H54 (cell line): ENCODE results near the gene SLC38A3.

Experiments used
- DNase-seq: peaks from one replicate; pipeline ENCODE4 v3.0.0; 2011; ENCODE audit warnings: low spot score, mixed read lengths; ENCODE audit not compliant: insufficient read length
- FAIRE-seq: peaks from 3 replicates; lab custom pipeline; 2011; peaks lifted over from hg19 to GRCh38; lab: Jason Lieb, UNC
- POLR2A ChIP-seq: IDR thresholded peaks from 2 replicates; pipeline ENCODE4 v1.6.1; 2011; ENCODE audit warnings: low read depth, mild to moderate bottlenecking, low read length

Gene SLC38A3

DNA sequence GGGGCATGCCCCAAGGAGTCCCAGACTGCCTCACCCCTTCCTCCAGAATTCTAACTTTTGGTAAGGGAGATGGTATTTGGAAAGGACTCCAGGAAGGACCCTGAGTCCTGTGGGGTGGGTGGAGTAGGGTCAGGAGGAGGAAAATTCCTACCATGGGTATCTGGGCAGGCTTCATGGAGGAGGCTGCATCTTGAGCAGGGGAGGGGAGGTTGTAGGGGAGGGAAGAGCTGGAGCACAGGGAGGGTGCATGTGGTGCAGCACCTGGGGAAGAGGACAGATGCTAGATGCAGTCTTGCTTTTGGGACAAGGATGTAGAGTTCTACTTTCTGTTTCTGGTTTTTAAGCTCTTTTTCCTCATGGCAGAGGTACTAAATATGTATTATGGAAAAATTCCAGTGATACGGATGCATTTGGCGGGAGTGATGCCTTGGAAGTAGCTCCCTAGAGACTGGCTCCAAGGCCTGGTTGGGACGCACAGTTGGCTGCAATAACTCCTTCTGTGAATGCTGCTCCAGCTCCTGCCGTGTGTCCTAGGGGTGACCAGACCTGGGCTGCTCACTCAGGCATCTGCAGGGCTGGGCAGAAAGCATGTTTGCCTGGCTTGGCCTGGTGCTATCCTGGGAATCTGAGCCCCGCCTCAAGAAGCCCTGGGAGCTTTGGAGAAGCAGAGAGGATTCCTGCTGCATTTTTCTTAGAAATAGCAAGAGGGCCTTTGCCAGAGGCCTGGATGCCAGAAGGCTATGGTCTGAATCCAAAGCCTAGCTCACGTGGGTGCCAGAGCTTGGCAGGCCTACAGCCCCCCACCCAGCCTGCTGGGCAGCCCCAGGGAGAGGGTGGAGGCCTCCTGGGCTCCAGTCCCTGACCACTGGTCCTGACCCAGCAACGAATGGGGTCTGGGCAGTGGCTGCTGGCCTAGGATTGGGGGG is 39.8 kb upstream of the SLC38A3 start:
- FAIRE-seq (no peak), DNase-seq (no peak)
- no peak for TF ChIP-seq POLR2A

DNA sequence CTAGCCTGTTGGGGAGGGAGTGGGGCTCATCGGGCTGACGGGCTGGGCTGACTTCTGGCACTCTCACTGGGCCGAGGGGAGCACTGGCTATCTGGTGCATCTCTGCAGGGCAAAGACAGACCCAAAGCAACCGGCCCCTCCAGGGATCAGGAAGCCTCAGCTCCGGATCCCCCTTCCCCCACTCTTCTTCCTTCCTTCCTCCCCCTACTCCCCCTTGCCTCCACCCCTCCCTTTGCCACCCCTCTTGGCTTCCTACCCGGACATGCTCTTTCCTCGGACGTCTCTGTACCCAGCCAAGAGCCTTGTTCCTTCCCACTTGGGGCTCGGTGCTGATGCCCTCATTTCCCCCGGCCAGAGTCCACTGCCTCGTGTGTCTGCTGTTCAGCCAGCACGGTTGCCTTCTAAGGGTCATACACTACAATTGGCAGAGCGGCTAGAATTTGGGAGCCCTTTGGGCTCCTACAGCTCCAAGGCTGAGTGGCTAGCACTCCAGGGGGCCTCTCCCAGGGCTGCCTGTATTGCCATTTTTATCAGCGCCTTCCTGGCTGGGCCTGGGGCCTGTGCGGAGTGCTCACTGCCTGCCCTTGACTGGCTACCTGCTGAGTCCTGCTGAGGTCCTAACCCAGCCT is 39.0 kb upstream of the SLC38A3 start:
- FAIRE-seq, result no peak
- no peak for DNase-seq
- TF ChIP-seq POLR2A, result no peak

DNA sequence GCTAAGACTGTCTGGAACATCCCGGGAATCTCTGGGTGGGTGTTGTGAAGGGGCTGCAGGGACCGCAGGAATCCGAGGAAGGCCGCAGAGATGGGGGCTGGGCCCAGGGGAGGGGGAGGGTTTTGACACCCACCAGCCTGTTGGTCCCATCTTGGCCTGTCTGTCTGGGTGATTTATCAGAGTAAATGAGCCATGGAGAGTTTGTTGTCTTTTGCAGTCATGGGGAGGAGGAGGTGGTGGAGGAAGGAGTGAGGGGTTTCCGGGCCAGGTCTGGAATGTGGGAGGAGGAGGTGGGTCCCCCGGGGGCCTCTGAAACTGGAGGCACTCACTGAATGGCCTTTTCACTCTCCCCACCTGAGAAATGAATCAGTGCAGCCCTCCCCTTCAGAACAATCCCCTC is 38.5 kb upstream of the SLC38A3 start:
- FAIRE-seq (no peak), DNase-seq (no peak)
- no peak for TF ChIP-seq POLR2A

DNA sequence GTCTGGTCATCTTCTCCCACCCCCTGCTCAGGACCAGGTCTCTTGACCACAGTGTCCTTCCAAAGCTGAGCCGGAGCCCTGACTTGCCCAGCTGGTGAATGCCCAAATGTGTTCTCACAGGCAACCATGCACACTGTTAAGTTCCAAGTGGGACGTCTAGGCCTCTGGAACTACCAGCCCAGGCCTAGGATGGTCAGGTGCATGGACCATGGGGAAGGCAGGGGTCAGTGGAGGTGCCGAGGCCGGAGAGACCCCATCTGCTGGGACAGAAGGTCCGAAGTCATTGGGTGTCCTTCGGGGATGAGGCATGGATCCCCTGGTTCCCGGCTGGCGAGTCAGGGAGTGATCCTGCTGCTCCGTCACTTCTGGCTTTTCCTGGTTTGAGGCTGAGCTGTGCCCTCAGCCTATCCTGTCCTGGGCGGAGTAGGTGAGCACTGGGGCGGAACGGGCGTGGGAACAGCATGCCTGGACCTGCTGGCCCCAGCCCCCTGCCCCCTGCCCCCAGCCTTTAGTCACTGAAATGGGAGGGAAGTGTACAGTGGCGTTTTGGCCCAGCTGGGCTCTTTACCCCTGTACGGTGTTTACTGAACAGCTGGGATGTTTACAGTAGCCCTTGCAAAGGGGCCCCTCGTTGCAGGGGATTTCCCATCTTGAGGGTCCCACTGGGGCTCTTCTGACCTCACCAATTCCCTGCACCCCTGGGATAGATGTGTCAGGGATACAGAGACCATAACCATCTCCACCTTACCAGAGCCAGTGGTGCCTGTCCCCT is 37.8 kb upstream of the SLC38A3 start:
- no peak for TF ChIP-seq POLR2A
- no peak for DNase-seq
- FAIRE-seq, result no peak

DNA sequence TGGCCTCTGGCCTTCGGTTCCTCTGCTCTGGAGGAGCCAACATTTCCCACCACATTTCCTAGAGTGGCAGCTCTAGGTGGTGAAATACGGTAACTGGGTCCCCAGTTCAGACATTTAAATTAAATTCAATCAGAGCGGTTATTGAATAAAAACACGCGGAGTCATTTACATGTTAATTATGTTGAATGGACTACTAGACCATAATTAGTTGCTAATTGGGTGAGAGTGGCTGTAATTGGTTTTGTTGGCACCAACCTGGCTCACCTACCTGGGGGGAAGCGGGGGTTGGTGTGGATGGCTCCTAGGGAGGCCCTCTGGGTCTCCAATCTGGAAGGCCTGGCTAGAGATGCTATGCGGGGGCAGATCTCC is 37.2 kb upstream of the SLC38A3 start:
- TF ChIP-seq POLR2A, result no peak
- DNase-seq (no peak), FAIRE-seq (no peak)

DNA sequence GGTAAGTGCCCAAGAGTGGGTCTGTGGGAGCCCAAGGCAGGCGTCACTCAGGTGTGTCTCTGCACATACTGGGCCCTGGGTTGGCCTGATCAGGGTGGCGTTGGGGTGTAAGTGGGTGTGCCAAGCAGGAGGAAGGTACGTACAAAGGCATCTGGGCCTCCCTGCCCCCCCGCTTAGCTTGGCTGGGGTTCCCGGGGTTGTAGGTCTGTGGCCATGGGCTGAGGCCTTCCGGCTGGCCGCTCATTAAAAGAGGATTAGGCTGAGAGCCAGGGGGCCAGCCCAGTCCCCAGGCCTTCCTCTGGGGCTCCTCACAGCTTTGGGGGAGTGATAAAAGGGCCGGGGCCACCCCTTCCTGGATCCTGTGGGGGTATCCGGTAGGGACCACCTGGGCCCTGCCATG is 36.7 kb upstream of the SLC38A3 start:
- no peak for TF ChIP-seq POLR2A
- DNase-seq, result no peak
- FAIRE-seq, result no peak

DNA sequence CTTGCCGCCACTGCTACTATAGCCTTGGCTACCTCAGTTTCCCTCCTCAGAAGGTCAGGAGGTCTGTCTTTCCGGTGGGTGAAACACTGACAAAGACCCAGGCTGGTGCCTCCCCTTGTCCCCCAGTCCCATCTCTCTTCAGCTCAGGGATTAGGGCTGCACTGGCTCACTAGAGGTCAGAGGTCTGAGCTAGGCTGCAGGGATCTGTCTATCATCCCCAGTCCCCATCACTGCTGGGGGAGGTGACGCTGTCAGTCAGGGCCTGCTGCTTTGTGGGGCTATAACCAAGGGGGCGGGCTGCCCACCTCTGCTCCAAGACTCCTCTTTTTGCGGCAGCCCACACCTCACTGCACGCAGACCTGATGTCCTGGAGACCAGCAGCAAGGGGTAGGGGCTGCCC is 36.3 kb upstream of the SLC38A3 start:
- FAIRE-seq, result no peak
- no peak for DNase-seq
- TF ChIP-seq POLR2A, result no peak

DNA sequence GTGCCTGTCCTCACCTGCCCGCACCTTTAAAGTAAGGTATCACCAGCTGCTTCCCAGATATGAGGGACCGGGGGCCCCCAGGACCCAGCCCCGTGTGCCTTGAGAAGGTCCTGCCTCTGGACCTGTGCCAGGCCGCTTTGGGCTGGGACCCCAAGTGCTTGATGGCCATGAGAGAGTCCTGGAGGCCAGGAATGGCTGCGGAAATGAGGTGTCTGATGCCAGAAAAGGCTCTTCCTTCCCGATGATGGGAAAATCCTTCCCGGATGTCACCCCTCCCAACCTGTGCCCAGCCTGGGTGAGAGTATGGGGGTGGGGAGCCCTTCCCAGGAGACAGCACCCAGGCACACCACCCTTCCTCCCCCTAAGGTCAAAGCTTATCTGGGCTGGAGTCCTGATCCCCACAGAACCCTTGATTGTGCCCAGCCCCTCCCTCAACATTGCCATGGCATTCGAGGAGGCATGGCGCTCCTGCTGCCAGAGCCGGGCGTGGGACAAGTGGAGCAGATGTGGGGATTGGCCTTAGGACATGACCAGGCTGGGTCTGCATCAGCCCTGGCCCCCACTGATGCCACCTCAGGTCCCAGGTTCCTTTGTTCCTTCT is 35.7 kb upstream of the SLC38A3 start:
- FAIRE-seq, result no peak
- DNase-seq, result no peak
- TF ChIP-seq POLR2A, result no peak

DNA sequence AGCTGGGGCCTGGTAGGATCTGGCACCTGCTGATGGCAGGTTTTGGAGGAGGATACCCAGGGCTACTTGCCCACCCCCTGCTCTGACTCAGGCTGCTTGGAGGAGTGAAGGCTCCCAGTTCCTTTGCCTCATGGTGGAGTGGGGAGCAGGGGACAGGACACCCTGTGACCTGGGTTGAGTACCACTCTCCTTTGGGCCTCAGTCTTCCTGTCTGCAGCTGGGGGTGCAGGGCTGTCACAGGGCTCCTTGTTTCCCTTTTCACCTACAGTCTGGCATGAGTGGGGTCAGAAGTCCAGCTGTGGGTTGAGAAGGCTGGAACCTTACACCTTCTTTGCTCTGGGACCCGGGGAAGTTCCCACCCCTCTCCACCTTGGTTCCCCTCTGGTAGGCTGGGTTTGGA is 35.2 kb upstream of the SLC38A3 start:
- FAIRE-seq (no peak), DNase-seq (no peak)
- no peak for TF ChIP-seq POLR2A

DNA sequence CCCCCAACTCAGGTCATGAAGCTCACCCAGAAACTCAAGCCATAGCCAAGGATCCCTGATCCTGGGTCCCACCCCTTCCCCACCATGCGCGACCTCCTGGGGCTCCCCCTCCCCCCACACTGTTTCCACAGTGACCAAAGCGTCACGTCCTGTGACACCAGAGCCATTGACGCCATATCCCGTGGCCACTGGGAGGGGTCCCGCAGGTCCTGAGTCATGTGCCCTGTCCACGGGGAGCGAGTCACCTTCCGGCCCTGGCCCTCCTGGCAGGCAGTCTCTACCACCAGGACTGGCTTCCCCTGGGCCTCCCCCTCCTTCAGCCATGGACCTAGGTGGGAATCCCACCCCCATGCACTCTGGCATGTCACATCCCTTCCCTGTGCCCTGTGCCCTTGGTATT is 34.4 kb upstream of the SLC38A3 start:
- no peak for FAIRE-seq
- no peak for TF ChIP-seq POLR2A
- DNase-seq, result peak; percentile 79

DNA sequence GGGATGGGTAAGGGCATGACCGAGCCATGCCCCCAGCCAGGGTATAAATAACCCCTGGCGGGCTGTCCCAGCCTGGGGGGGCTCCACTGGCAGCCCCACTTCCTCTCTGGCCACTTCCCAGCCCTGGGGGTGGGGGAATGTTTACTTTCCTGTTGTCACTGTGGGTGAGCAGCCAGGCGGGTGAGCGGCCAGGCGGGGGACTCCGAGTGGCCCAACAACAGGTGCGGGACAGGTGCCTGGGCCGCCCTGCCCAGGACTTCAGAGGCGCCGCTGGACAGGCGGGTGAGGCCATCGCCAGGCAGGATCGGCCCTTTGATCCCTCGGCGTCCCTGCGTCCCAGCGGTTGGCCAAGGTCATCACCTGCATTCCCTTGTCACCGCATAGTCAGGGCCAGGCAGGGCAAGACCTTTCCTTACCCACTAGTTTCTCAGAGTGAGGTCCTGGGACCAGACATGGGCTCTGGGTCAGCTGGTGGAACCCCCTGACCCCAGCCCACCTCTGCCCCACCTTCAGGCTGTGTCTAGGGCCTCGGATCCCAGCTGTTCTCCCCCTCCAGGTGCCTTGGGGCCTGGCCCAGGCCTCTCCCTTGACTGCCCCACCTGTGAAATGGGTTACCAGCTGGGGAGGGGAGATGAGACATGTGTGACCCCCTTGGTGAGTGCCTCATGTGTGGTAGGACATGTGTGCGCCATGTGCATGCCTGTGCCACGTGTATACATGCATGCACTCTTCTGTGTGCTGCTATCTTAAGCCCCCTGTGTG is 33.4 kb upstream of the SLC38A3 start:
- no peak for TF ChIP-seq POLR2A
- FAIRE-seq (no peak), DNase-seq (no peak)

DNA sequence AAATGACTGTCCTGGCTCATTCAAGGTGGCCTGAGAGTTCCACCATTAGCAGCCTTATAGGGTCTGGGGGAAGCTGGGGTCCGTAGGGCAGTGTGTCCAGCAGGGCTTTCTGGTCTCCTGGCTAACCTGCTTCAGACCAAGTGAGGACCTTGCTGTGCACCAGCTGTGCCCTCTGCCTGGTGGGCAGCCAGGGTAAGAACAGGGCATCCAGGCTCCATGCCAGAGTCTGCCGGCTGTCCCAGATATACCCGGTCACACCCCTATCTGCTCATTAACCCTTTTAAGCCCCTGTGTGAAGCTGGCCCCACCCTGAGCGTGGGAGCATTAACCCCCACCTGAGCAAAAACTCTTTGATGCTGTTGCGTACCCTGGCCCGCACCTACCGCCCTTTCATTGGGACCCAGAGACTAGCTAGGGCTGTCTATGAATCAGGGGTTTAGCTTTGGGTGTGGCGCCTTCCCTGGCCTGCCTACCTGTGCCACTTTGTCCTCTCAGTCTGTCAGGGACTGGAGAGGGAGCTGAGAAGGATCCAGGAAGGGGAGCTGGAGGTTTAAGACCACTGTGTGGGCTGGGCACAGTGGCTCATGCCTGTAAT is 32.3 kb upstream of the SLC38A3 start:
- DNase-seq, result no peak
- no peak for TF ChIP-seq POLR2A
- no peak for FAIRE-seq
